H1 (cell line): Measurements from ENCODE around the gene DOK7. TPM values are rescaled to one million over a fixed set of nuclear protein-coding genes. Genes with fewer than 3 reads are reported as not detected.
A peak's percentile ranks its signal among the peaks of the same experiment; 100 is the strongest.

Experiments
- ASH2L ChIP-seq: fragments of 200-600, 300-600 bp; sonication (generic); IDR thresholded peaks from one replicate; pipeline ENCODE4 v1.7.1; 2017; ENCODE audit warnings: low read length
- CHD7 ChIP-seq: fragments of 300-600 bp; sonication (generic); IDR thresholded peaks from 2 replicates; pipeline ENCODE4 v1.7.1; 2012; ENCODE audit warnings: low read length, moderate library complexity, mild to moderate bottlenecking, inconsistent platforms; ENCODE audit not compliant: insufficient replicate concordance
- CREB1 ChIP-seq: IDR thresholded peaks from 2 replicates; pipeline ENCODE4 v1.6.1; 2012; ENCODE audit warnings: inconsistent platforms
- CTBP2 ChIP-seq: IDR thresholded peaks from 2 replicates; pipeline ENCODE4 v1.7.0; 2011; ENCODE audit warnings: borderline replicate concordance, mild to moderate bottlenecking, moderate library complexity, mixed read lengths, low read length; ENCODE audit not compliant: insufficient read depth, insufficient read length
- EP300 ChIP-seq, 2 experiments: IDR thresholded peaks; 1 replicate in 1 of 2; 2 replicates in 1 of 2; pipeline ENCODE4 v1.6.1; 2011 to 2012; ENCODE audit warnings: low read depth in 2 of 2, low read length in 2 of 2, mild to moderate bottlenecking in 2 of 2, borderline replicate concordance in 1 of 2, inconsistent platforms in 1 of 2, moderate library complexity in 1 of 2
- KDM5A ChIP-seq: fragments of 200-600 bp; IDR thresholded peaks from 2 replicates; pipeline ENCODE4 v1.7.1; 2012; ENCODE audit warnings: mild to moderate bottlenecking, low read length, inconsistent platforms, mixed read lengths
- SIX5 ChIP-seq: IDR thresholded peaks from 2 replicates; pipeline ENCODE4 v1.6.1; 2011; ENCODE audit warnings: mild to moderate bottlenecking, low read depth, low read length
- SP4 ChIP-seq: IDR thresholded peaks from 2 replicates; pipeline ENCODE4 v1.6.1; 2012; ENCODE audit warnings: low read length, inconsistent platforms
- TAF7 ChIP-seq: optimal IDR thresholded peaks from 2 replicates; pipeline ENCODE3; 2011; ENCODE audit warnings: low read depth, mild to moderate bottlenecking, inconsistent platforms, low read length, moderate library complexity, borderline replicate concordance
- TEAD4 ChIP-seq: IDR thresholded peaks from 2 replicates; pipeline ENCODE4 v1.6.1; 2012; ENCODE audit warnings: low read depth, low read length, inconsistent platforms, mixed read lengths
- polyA plus RNA-seq, 7 experiments: library from polyadenylated mRNA; depleted of rRNA in 3 of 7; stranded (reverse) in 5 of 7; unstranded in 2 of 7; fragments of >200 nt in 5 of 7; fragments of 200-250 nt in 2 of 7; gene quantifications; 1 replicate in 5 of 7; 2 replicates in 1 of 7; 4 replicates in 1 of 7; pipeline versions ENCODE4 v1.2.1 to v1.2.3, GENCODE V29; 2011 to 2013; ENCODE audit warnings: missing spikeins in 2 of 7, mixed read lengths in 2 of 7
- total RNA-seq: library from RNA; stranded (reverse); fragmentation: NEBNext Ultra II Directional; extraction: Animal tissue kit (Norgen Biotek cat#: 25700); gene quantifications from 2 replicates; pipeline ENCODE4 v1.2.1, GENCODE V29; 2021

The DOK7 gene
- total and polyA plus RNA-seq, 2 of the 8 experiments (the other 6 are each of a cell fraction or from before 2014, with no cell fraction given): 0.32 TPM; not detected in 1

- TF ChIP-seq CHD7 (no peak), ASH2L (peak; percentile 33), SP4 (no peak), SIX5 (no peak), CTBP2 (no peak), TAF7 (no peak), KDM5A (no peak), EP300 (IDR thresholded peaks at IDR 0.05; ENCODE audit: borderline replicate concordance in 1 of 2, low read depth in 2 of 2, low read length in 2 of 2) (no peak), CREB1 (no peak), TEAD4 (peak; percentile 70)
Measured at GRCh38 chr4:3481113-3481531, 18.0 kb downstream of the DOK7 start (continued).
